PC-3 (cell line): ENCODE data around the gene PHF24. TPM values are rescaled to one million over a fixed set of nuclear protein-coding genes. Genes with fewer than 3 reads are reported as not detected.

Experiments used
- ATAC-seq: fragments of 200-7000 bp; cut with Tn5 transposase; 2 replicates; pipeline ENCODE4 v1.9.1; 2020; ENCODE audit warnings: mild to moderate bottlenecking, moderate library complexity
- BruUV-seq: library from RNA; stranded (reverse); fragments of 400-500 nt; replicated peaks from 2 replicates; lab custom pipeline; 2021; lab: Mats Ljungman, UMichigan
- CTCF ChIA-PET: fragments of 300-600 bp; sonication (Branson Sonifier 250); formaldehyde crosslinking; loops from one replicate; lab custom pipeline; 2022; ENCODE audit warnings: antibody characterized with exemption; lab: Charles Lee
- POLR2A ChIA-PET: fragments of 300-600 bp; sonication (Branson Sonifier 250); formaldehyde crosslinking; loops from one replicate; lab custom pipeline; 2022; ENCODE audit warnings: antibody characterized with exemption; ENCODE audit not compliant: unreplicated experiment; lab: Charles Lee
- DNase-seq: peaks from one replicate; pipeline ENCODE4 v3.0.0-alpha.2; 2015
- H2AFZ ChIP-seq: fragments of 300-600 bp; sonication (generic); 2 replicates; pipeline ENCODE4 v1.6.0; 2016; ENCODE audit warnings: antibody characterized with exemption, low read length
- H3F3A ChIP-seq: fragments of 300-600 bp; sonication (generic); one replicate; pipeline ENCODE4 v1.6.0; 2017; ENCODE audit warnings: antibody characterized with exemption, low read length, control low read depth, mild to moderate bottlenecking; ENCODE audit not compliant: unreplicated experiment
- H3K27ac ChIP-seq: fragments of 300-600 bp; sonication (generic); 2 replicates; pipeline ENCODE4 v1.5.1; 2016; ENCODE audit warnings: mild to moderate bottlenecking, low read length
- H3K27me3 ChIP-seq: fragments of 300-600 bp; sonication (generic); 2 replicates; pipeline ENCODE4 v1.6.1; 2016; ENCODE audit warnings: low read length, mixed read lengths
- H3K36me3 ChIP-seq: fragments of 300-600 bp; sonication (generic); 2 replicates; pipeline ENCODE4 v1.6.1; 2016; ENCODE audit warnings: low read depth, mixed run types, low read length, mixed read lengths
- H3K4me1 ChIP-seq: fragments of 300-600 bp; sonication (generic); 2 replicates; pipeline ENCODE4 v1.5.1; 2016; ENCODE audit warnings: low read length; ENCODE audit not compliant: insufficient read depth
- H3K4me2 ChIP-seq: fragments of 300-600 bp; sonication (generic); 2 replicates; pipeline ENCODE4 v1.6.0; 2016; ENCODE audit warnings: low read length
- H3K4me3 ChIP-seq: fragments of 300-600 bp; sonication (generic); 2 replicates; pipeline ENCODE4 v1.5.1; 2016; ENCODE audit warnings: mild to moderate bottlenecking, low read length, mixed read lengths
- H3K79me2 ChIP-seq: fragments of 300-600 bp; sonication (generic); 2 replicates; pipeline ENCODE4 v1.6.1; 2017; ENCODE audit warnings: low read length, mixed read lengths
- H3K9ac ChIP-seq: fragments of 300-600 bp; sonication (generic); 2 replicates; pipeline ENCODE4 v1.6.0; 2016; ENCODE audit warnings: mild to moderate bottlenecking, low read length
- H3K9me2 ChIP-seq: fragments of 300-600 bp; sonication (generic); replicated peaks from 2 replicates; pipeline ENCODE4 v1.6.1; 2016; ENCODE audit warnings: mixed run types, low read length, mixed read lengths
- H3K9me3 ChIP-seq: fragments of 300-600 bp; sonication (generic); 2 replicates; pipeline ENCODE4 v1.6.1; 2016; ENCODE audit warnings: low read length, mixed read lengths
- H4K20me1 ChIP-seq: fragments of 300-600 bp; sonication (generic); 2 replicates; pipeline ENCODE4 v1.6.1; 2016; ENCODE audit warnings: low read length, mixed read lengths
- EZH2 ChIP-seq: fragments of 300-600 bp; sonication (generic); IDR thresholded peaks from one replicate; pipeline ENCODE4 v1.6.1; 2017; ENCODE audit warnings: antibody characterized with exemption, mild to moderate bottlenecking, low read length; ENCODE audit not compliant: unreplicated experiment
- EZH2phosphoT487 ChIP-seq: fragments of 300-600 bp; sonication (generic); IDR thresholded peaks from 2 replicates; pipeline ENCODE4 v1.6.1; 2018; ENCODE audit warnings: mild to moderate bottlenecking, antibody characterized with exemption, low read length, borderline replicate concordance
- intact Hi-C: fragments of 100-400 bp; cut with micrococcal nuclease; formaldehyde crosslinking; loops from 2 replicates; pipeline ENCODE4 v1.9.0; 2023
- total RNA-seq: library from RNA; depleted of rRNA; stranded (reverse); fragments of >200 nt; gene quantifications from 2 replicates; pipeline ENCODE4 v1.2.3, GENCODE V29; 2014
- TF ChIP-seq, protein P1 (sequence below): fragments of 300-600 bp; sonication (generic); conservative IDR thresholded peaks from 2 replicates; pipeline ENCODE4 v1.5.1; 2017; ENCODE audit warnings: antibody characterized with exemption, low read depth, mild to moderate bottlenecking, low read length

PHF24 gene
- total RNA-seq, 1 experiment from 2014 or later, result not detected

DNA sequence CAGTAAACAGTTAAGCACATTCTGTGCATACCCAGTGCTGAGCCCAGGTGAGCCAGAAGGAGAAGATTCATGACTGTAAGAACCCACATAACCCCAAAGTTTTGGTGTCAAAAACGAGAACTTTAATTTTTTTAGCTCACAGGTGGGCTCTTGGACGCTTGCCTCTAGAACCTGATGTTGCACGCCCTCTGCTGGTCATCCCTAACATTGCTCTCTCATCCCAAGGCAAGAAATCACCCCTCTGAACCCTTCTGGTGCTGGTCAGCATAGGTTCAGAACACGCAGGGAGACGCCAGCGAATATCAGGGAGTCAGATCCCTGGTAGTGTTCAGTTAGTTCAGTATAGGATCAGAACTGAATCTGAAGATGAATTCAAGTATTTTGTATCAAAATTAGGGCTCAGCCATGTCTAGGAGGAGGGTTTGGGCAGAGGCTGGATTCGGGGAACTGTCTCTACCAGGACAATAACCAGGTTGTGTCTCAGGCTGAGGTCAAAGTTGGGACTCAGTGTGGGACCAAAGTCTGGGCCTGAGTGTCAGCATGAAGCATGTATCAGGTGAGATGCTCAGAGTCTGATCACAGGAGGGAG, 27.3 kb downstream of the PHF24 start:
- POLR2A ChIA-PET, result no interaction called here
- CTCF ChIA-PET, result interaction anchor here (0.5 to 1.9 kb wide), 2 partner anchors 86 to 199 kb away, joined by 6 to 13 read pairs; no protein-coding TSS in a partner anchor

DNA sequence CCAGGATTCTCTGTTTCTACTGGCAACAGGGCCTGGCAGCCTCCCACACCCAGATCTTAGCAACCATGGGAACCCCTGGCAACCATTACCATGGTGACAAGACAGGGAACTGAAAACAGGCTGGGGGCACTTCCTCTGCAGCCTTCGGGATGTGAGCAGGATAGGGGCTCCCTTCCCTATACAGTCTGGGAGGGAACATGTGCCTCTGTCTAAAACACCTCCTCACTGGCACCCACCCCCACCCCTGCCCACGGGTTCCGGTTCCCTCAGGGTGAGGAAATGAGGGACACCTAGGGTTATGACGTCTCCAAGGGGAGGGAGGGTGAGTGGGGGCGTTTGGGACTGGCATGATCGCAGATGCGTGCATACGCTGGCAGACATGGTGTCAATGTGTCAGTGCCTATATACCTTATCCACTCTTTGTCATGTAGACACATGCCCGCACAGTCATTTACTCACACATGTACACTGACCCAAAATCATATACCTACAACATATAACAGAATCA, 28.5 kb downstream of the PHF24 start:
- H4K20me1 ChIP-seq, result no peaks in the 10 kb centered on the region
- CTCF ChIA-PET, result no interaction called here
- no peaks in the 10 kb centered on the region for H3K9me3 ChIP-seq
- intact Hi-C loops, result no loop called here
- no TSS peak for BruUV-seq
- no peaks in the 10 kb centered on the region for H3K27me3 ChIP-seq
- H3K4me3 ChIP-seq, result no peak overlapping the region
- no peak overlapping the region for H3K27ac ChIP-seq
- no peak overlapping the region for H3K9ac ChIP-seq
- ATAC-seq (no peak), DNase-seq (no peak)
- no peaks in the 10 kb centered on the region for H3F3A ChIP-seq
- TF ChIP-seq EZH2 (no peak), EZH2phosphoT487 (no peak)
- TF ChIP-seq, protein P1, sequence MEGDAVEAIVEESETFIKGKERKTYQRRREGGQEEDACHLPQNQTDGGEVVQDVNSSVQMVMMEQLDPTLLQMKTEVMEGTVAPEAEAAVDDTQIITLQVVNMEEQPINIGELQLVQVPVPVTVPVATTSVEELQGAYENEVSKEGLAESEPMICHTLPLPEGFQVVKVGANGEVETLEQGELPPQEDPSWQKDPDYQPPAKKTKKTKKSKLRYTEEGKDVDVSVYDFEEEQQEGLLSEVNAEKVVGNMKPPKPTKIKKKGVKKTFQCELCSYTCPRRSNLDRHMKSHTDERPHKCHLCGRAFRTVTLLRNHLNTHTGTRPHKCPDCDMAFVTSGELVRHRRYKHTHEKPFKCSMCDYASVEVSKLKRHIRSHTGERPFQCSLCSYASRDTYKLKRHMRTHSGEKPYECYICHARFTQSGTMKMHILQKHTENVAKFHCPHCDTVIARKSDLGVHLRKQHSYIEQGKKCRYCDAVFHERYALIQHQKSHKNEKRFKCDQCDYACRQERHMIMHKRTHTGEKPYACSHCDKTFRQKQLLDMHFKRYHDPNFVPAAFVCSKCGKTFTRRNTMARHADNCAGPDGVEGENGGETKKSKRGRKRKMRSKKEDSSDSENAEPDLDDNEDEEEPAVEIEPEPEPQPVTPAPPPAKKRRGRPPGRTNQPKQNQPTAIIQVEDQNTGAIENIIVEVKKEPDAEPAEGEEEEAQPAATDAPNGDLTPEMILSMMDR, result no peak
- H3K4me2 ChIP-seq, result no peak overlapping the region
- H3K36me3 ChIP-seq, result no peaks in the 10 kb centered on the region
- H3K79me2 ChIP-seq, result no peaks in the 10 kb centered on the region
- POLR2A ChIA-PET, result no interaction called here
- H3K9me2 ChIP-seq, result no peaks in the 10 kb centered on the region
- peaks cover 3% of the 10 kb centered on the region; the same call in 1 of the 2 replicates for H3K4me1 ChIP-seq
- no peak overlapping the region for H2AFZ ChIP-seq

More for the DNA sequence above, 27.3 kb downstream of the PHF24 start:
- H3F3A ChIP-seq, result no peaks in the 10 kb centered on the region
- no peaks in the 10 kb centered on the region for H4K20me1 ChIP-seq
- no peaks in the 10 kb centered on the region for H3K36me3 ChIP-seq
- no peaks in the 10 kb centered on the region for H3K27me3 ChIP-seq
- H3K27ac ChIP-seq, result no peak overlapping the region
- no TSS peak for BruUV-seq
- no peak overlapping the region for H2AFZ ChIP-seq
- TF ChIP-seq EZH2 (no peak), EZH2phosphoT487 (no peak)
- TF ChIP-seq, protein P1, result peak; percentile 74
- H3K9me2 ChIP-seq, result no peaks in the 10 kb centered on the region
- H3K79me2 ChIP-seq, result no peaks in the 10 kb centered on the region
- no peak for ATAC-seq
- H3K4me3 ChIP-seq, result no peak overlapping the region
- no peaks in the 10 kb centered on the region; the same call in 1 of the 2 replicates for H3K4me1 ChIP-seq
- intact Hi-C loops, result loop anchor here (2.0 kb wide), 1 partner anchor 83 kb away; no protein-coding TSS in a partner anchor
- peak; percentile 65 for DNase-seq
- H3K9me3 ChIP-seq, result no peaks in the 10 kb centered on the region
- H3K4me2 ChIP-seq, result no peak overlapping the region
- H3K9ac ChIP-seq, result no peak overlapping the region
